Neural progenitor cell (in vitro differentiated cells): ENCODE data around the gene KCNMA1. TPM values are rescaled to one million over a fixed set of nuclear protein-coding genes. Genes with fewer than 3 reads are reported as not detected.

Experiments
- DNase-seq: peaks from one replicate; pipeline ENCODE4 v3.0.0-alpha.2; 2016; ENCODE audit warnings: low spot score
- H2AFZ ChIP-seq: fragments of 200-600 bp; sonication (generic); replicated peaks from 2 replicates; pipeline ENCODE4 v1.6.1; 2016; ENCODE audit warnings: antibody characterized with exemption
- H3F3A ChIP-seq: fragments of 200-600 bp; sonication (generic); 2 replicates; pipeline ENCODE4 v1.6.1; 2016; ENCODE audit warnings: antibody characterized with exemption, low read depth
- H3K27ac ChIP-seq: fragments of 200-600 bp; sonication (generic); 2 replicates; pipeline ENCODE4 v1.5.1; 2016; ENCODE audit warnings: mild to moderate bottlenecking
- H3K27me3 ChIP-seq: fragments of 200-600 bp; sonication (generic); 2 replicates; pipeline ENCODE4 v1.6.1; 2016; ENCODE audit warnings: mild to moderate bottlenecking, moderate library complexity
- H3K36me3 ChIP-seq: fragments of 200-600 bp; sonication (generic); 2 replicates; pipeline ENCODE4 v1.5.1; 2016
- H3K4me1 ChIP-seq: fragments of 200-600 bp; sonication (generic); 2 replicates; pipeline ENCODE4 v1.6.1; 2016; ENCODE audit warnings: mixed run types
- H3K4me2 ChIP-seq: fragments of 200-600 bp; sonication (generic); 2 replicates; pipeline ENCODE4 v1.6.1; 2016
- H3K4me3 ChIP-seq: fragments of 200-600 bp; sonication (generic); 2 replicates; pipeline ENCODE4 v1.5.1; 2016
- H3K79me2 ChIP-seq: fragments of 200-600 bp; sonication (generic); 2 replicates; pipeline ENCODE4 v1.6.1; 2016; ENCODE audit warnings: low read depth
- H3K9ac ChIP-seq: fragments of 200-600 bp; sonication (generic); 2 replicates; pipeline ENCODE4 v1.6.1; 2016
- H3K9me3 ChIP-seq: fragments of 200-600 bp; sonication (generic); 2 replicates; pipeline ENCODE4 v1.5.1; 2016; ENCODE audit warnings: low read depth
- H4K20me1 ChIP-seq: fragments of 200-600 bp; sonication (generic); 2 replicates; pipeline ENCODE4 v1.6.1; 2016; ENCODE audit warnings: low read depth
- H3K27ac Mint-ChIP-seq: 3 replicates; pipeline ENCODE4 v1.8.0; 2021; ENCODE audit warnings: mixed read lengths
- H3K27me3 Mint-ChIP-seq: 2 replicates; pipeline ENCODE4 v1.8.0; 2022; ENCODE audit warnings: low read depth, mild to moderate bottlenecking, inconsistent platforms, moderate library complexity, mixed read lengths; ENCODE audit not compliant: insufficient read depth
- H3K36me3 Mint-ChIP-seq: 3 replicates; pipeline ENCODE4 v1.8.0; 2021; ENCODE audit warnings: mixed read lengths
- H3K4me1 Mint-ChIP-seq: 3 replicates; pipeline ENCODE4 v1.8.0; 2021; ENCODE audit warnings: mixed read lengths
- H3K4me3 Mint-ChIP-seq: 3 replicates; pipeline ENCODE4 v1.8.0; 2021; ENCODE audit warnings: mild to moderate bottlenecking, moderate library complexity, mixed read lengths
- H3K9me3 Mint-ChIP-seq: 3 replicates; pipeline ENCODE4 v1.8.0; 2020; ENCODE audit warnings: mixed read lengths
- EZH2 ChIP-seq: fragments of 200-600 bp; sonication (generic); IDR thresholded peaks from 2 replicates; pipeline ENCODE4 v1.6.1; 2017; ENCODE audit warnings: antibody characterized with exemption, mild to moderate bottlenecking, moderate library complexity
- EZH2phosphoT487 ChIP-seq: fragments of 200-600 bp; sonication (generic); IDR thresholded peaks from 2 replicates; pipeline ENCODE4 v1.6.1; 2017; ENCODE audit warnings: antibody characterized with exemption
- total RNA-seq: library from RNA; depleted of rRNA; stranded (reverse); fragments of >200 nt; gene quantifications from 2 replicates; pipeline ENCODE4 v1.2.3, GENCODE V29; 2015; ENCODE audit warnings: low replicate concordance
- TF ChIP-seq, protein P1 (sequence below): fragments of 200-600 bp; sonication (generic); IDR thresholded peaks from 2 replicates; pipeline ENCODE4 v1.5.1; 2017; ENCODE audit warnings: antibody characterized with exemption, mild to moderate bottlenecking

KCNMA1 gene
- total RNA-seq, 1 donor from 2014 or later = 2.4 TPM

DNA sequence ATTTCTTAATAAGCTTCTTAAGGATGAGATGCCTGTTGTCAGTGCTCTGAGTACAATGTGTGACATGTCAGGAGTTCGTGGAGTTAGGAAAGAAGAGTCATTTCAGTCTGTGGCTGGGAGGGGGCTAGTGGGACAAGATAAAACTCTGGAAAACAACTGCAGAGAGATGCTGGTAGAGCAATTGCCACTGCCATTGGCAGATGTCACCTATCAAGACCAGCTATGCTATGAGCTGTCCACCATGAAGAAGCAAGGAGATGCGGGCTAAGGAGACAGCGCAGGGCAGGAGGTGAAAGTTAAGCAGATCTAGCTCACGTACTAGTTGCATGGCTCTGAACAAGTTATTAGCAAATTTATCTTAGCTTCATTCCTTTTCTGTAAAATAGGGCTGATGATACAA, 756.7 kb downstream of the KCNMA1 start:
- H3K79me2 ChIP-seq = no peaks in the 10 kb centered on the region
- H3K4me3 Mint-ChIP-seq = no peak overlapping the region

DNA sequence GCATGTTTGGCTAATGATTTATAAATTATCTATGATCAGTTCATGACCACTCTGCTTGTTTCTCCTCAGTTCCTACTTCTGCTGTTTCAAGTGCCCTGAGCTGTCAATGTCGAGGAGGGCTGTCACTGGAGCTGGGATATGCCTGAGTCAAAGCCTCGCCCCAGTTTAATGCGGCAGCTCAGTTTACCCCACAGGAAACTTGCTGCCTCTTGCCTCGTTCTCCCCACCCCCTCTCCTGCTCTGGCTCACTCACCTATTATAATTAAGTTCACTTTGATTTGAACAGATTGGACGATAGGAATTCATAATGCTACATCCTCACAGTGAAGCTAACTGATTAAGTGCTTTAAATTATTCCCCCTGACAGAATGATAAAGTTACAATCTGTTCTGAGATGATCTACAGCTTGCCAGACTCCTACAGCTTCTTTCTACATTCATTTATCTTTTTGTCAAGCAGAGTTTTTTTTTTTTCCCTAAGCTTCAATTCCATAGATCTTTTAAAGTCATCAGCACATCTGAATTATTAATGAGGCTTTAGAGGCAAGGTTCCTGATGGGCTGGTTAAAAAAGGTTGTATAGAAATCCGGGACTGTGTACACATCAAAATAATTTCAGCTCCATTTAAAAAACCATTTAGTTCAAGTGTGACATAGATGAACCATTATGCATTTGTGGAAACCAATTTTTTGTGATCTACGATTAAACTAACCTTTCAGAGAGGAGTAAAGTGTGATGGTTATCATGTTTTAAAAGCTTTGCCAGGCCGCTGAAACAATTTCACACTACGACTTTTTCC, 758.3 kb downstream of the KCNMA1 start:
- Histone ChIP-seq H3K36me3 (no peaks in the 10 kb centered on the region), H2AFZ (no peak overlapping the region), H3K27ac (no peak overlapping the region), H3K4me1 (peaks cover 17% of the 10 kb centered on the region), H3K4me2 (no peak overlapping the region), H3F3A (peaks cover 11% of the 10 kb centered on the region), H3K27me3 (no peaks in the 10 kb centered on the region), H3K79me2 (no peaks in the 10 kb centered on the region), H3K9ac (no peak overlapping the region), H3K4me3 (no peak overlapping the region), H3K9me3 (no peaks in the 10 kb centered on the region), H4K20me1 (no peaks in the 10 kb centered on the region)
- Mint-ChIP-seq H3K4me3 (no peak overlapping the region), H3K9me3 (no peaks in the 10 kb centered on the region), H3K36me3 (no peaks in the 10 kb centered on the region), H3K27me3 (peaks cover 3% of the 10 kb centered on the region), H3K4me1 (peaks cover 42% of the 10 kb centered on the region), H3K27ac (no peak overlapping the region)
- TF ChIP-seq, protein P1, sequence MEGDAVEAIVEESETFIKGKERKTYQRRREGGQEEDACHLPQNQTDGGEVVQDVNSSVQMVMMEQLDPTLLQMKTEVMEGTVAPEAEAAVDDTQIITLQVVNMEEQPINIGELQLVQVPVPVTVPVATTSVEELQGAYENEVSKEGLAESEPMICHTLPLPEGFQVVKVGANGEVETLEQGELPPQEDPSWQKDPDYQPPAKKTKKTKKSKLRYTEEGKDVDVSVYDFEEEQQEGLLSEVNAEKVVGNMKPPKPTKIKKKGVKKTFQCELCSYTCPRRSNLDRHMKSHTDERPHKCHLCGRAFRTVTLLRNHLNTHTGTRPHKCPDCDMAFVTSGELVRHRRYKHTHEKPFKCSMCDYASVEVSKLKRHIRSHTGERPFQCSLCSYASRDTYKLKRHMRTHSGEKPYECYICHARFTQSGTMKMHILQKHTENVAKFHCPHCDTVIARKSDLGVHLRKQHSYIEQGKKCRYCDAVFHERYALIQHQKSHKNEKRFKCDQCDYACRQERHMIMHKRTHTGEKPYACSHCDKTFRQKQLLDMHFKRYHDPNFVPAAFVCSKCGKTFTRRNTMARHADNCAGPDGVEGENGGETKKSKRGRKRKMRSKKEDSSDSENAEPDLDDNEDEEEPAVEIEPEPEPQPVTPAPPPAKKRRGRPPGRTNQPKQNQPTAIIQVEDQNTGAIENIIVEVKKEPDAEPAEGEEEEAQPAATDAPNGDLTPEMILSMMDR = no peak
- TF ChIP-seq EZH2phosphoT487 (no peak), EZH2 (no peak)
- DNase-seq = no peak

More for the DNA sequence above, 756.7 kb downstream of the KCNMA1 start:
- no peak for DNase-seq
- Histone ChIP-seq H3K9ac (no peak overlapping the region), H3K27me3 (no peaks in the 10 kb centered on the region), H3K27ac (no peak overlapping the region), H3K4me3 (no peak overlapping the region), H4K20me1 (no peaks in the 10 kb centered on the region), H3K4me2 (no peak overlapping the region), H3F3A (peaks cover 11% of the 10 kb centered on the region), H2AFZ (no peak overlapping the region), H3K9me3 (no peaks in the 10 kb centered on the region), H3K4me1 (peaks cover 24% of the 10 kb centered on the region), H3K36me3 (no peaks in the 10 kb centered on the region)
- Mint-ChIP-seq H3K36me3 (no peaks in the 10 kb centered on the region), H3K9me3 (no peaks in the 10 kb centered on the region), H3K27ac (peak overlapping the region; percentile 11), H3K27me3 (peaks cover 5% of the 10 kb centered on the region), H3K4me1 (peaks cover 47% of the 10 kb centered on the region)
- TF ChIP-seq, protein P1 = no peak
- no peak for TF ChIP-seq EZH2

DNA sequence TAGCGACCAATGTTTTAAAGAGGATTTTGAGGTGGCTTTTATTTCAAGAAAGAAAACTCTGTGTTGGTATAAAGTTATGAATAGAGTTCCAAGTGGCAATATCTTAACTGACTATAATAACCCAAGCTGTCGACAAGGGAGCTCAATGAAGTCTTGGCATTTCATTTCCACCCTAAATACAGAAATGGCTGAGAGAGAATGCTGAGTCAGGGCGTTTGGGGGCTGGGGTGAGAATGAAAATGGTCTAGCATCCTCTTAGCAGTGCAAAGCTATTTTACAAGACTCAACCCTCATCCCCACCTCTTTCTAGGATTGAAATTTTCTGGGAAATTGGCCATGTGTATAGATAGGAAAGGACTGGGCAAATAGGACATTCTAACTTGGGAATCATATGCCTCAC, 759.1 kb downstream of the KCNMA1 start:
- H3F3A ChIP-seq = peaks cover 11% of the 10 kb centered on the region
- no peaks in the 10 kb centered on the region for H3K79me2 ChIP-seq
- TF ChIP-seq, protein P1 = no peak
- TF ChIP-seq EZH2 (no peak), EZH2phosphoT487 (no peak)
- no peak for DNase-seq
- H3K27ac Mint-ChIP-seq = no peak overlapping the region
- no peaks in the 10 kb centered on the region for H3K36me3 ChIP-seq
- H3K4me3 ChIP-seq = no peak overlapping the region
- peaks cover 47% of the 10 kb centered on the region for H3K4me1 Mint-ChIP-seq
- H3K27me3 ChIP-seq = no peaks in the 10 kb centered on the region
- H3K9me3 Mint-ChIP-seq = no peaks in the 10 kb centered on the region
- no peaks in the 10 kb centered on the region for H4K20me1 ChIP-seq
- no peaks in the 10 kb centered on the region for H3K9me3 ChIP-seq
- H3K36me3 Mint-ChIP-seq = no peaks in the 10 kb centered on the region
- H3K4me1 ChIP-seq = peaks cover 17% of the 10 kb centered on the region
- H3K27me3 Mint-ChIP-seq = peaks cover 3% of the 10 kb centered on the region
- no peak overlapping the region for H3K27ac ChIP-seq
- H3K4me3 Mint-ChIP-seq = no peak overlapping the region
- H3K9ac ChIP-seq = no peak overlapping the region
- H3K4me2 ChIP-seq = no peak overlapping the region
- H2AFZ ChIP-seq = no peak overlapping the region
